ENCODE results near the gene C1orf74.

C1orf74 gene

GRCh38 chr1:209791920-209792319 is 7.6 kb upstream of the C1orf74 start:
- no peak for DNase-seq (ENCODE audit: extremely low read depth, insufficient read length)
- no peak overlapping the region for H3K4me3 ChIP-seq (replicated peaks; ENCODE audit: low read depth, low read length)

GRCh38 chr1:209790286-209791193 is 6.2 kb upstream of the C1orf74 start:
- TF ChIP-seq CTCF (IDR thresholded peaks at IDR 0.05; ENCODE audit: insufficient read depth, low read length, poor library complexity, severe bottlenecking) = no peak
- Histone ChIP-seq H3K4me3 (replicated peaks; ENCODE audit: low read depth, low read length) (no peak overlapping the region), H3K27me3 (replicated peaks; ENCODE audit: control insufficient read depth, insufficient read depth, low read length) (no peaks in the 10 kb centered on the region; the same call in 1 of the 2 replicates), H3K36me3 (ENCODE audit: control insufficient read depth, insufficient read depth, low read length) (no peaks in the 10 kb centered on the region)
- DNase-seq (ENCODE audit: extremely low read depth, insufficient read length) = no peak

More at GRCh38 chr1:209791920-209792319, 7.6 kb upstream of the C1orf74 start:
- TF ChIP-seq CTCF (IDR thresholded peaks at IDR 0.05; ENCODE audit: insufficient read depth, low read length, poor library complexity, severe bottlenecking) = no peak
- no peaks in the 10 kb centered on the region for H3K36me3 ChIP-seq (ENCODE audit: control insufficient read depth, insufficient read depth, low read length)
- no peaks in the 10 kb centered on the region; the same call in none of the 2 replicates for H3K27me3 ChIP-seq (replicated peaks; ENCODE audit: control insufficient read depth, insufficient read depth, low read length)

GRCh38 chr1:209789245-209789644 is 4.9 kb upstream of the C1orf74 start:
- H3K27me3 ChIP-seq (replicated peaks; ENCODE audit: control insufficient read depth, insufficient read depth, low read length) = no peaks in the 10 kb centered on the region; the same call in 1 of the 2 replicates
- H3K4me3 ChIP-seq (replicated peaks; ENCODE audit: low read depth, low read length) = no peak overlapping the region
- H3K36me3 ChIP-seq (ENCODE audit: control insufficient read depth, insufficient read depth, low read length) = no peaks in the 10 kb centered on the region
- no peak for TF ChIP-seq CTCF (IDR thresholded peaks at IDR 0.05; ENCODE audit: insufficient read depth, low read length, poor library complexity, severe bottlenecking)
- no peak for DNase-seq (ENCODE audit: extremely low read depth, insufficient read length)

- H3K36me3 ChIP-seq (ENCODE audit: control insufficient read depth, insufficient read depth, low read length) = peaks cover 2% of the 10 kb centered on the region; the same call in 1 of the 2 replicates
- H3K27me3 ChIP-seq (replicated peaks; ENCODE audit: control insufficient read depth, insufficient read depth, low read length) = no peaks in the 10 kb centered on the region; the same call in 1 of the 2 replicates
- H3K4me3 ChIP-seq (replicated peaks; ENCODE audit: low read depth, low read length) = no peak overlapping the region
- TF ChIP-seq CTCF (IDR thresholded peaks at IDR 0.05; ENCODE audit: insufficient read depth, low read length, poor library complexity, severe bottlenecking) = no peak
- DNase-seq (ENCODE audit: extremely low read depth, insufficient read length) = no peak
Observed at GRCh38 chr1:209787551-209787950, 3.2 kb upstream of the C1orf74 start.

- peaks cover 2% of the 10 kb centered on the region; the same call in 1 of the 2 replicates for H3K36me3 ChIP-seq (ENCODE audit: control insufficient read depth, insufficient read depth, low read length)
- H3K27me3 ChIP-seq (replicated peaks; ENCODE audit: control insufficient read depth, insufficient read depth, low read length) = no peaks in the 10 kb centered on the region
- H3K4me3 ChIP-seq (replicated peaks; ENCODE audit: low read depth, low read length) = no peak overlapping the region
- DNase-seq (ENCODE audit: extremely low read depth, insufficient read length) = no peak
- TF ChIP-seq CTCF (IDR thresholded peaks at IDR 0.05; ENCODE audit: insufficient read depth, low read length, poor library complexity, severe bottlenecking) = no peak
Observed at GRCh38 chr1:209786146-209786545, 1.8 kb upstream of the C1orf74 start.

Data from GM06990 (cell line).